ENCODE data around the gene CXCL8. TPM values are rescaled to one million over a fixed set of nuclear protein-coding genes. Genes with fewer than 3 reads are reported as not detected.

The CXCL8 gene
- polyA plus RNA-seq, 1 of the 3 experiments (the other 2 are of a cell fraction) = 6.0 TPM

GRCh38 chr4:73728091-73728741 is 12.2 kb upstream of the CXCL8 start:
- H4K20me1 ChIP-seq (ENCODE audit: insufficient read depth) = no peaks in the 10 kb centered on the region
- H3F3A ChIP-seq (replicated peaks; ENCODE audit: insufficient read depth) = peaks cover 13% of the 10 kb centered on the region
- WGBS (ENCODE audit: low lambda C conversion rate) = 83% methylated on average over 6 of the region's 6 CpGs
- no peaks in the 10 kb centered on the region for H3K79me2 ChIP-seq (ENCODE audit: insufficient read depth)
- no peaks in the 10 kb centered on the region for H3K9me2 ChIP-seq
- peaks cover 0 to 12% of the 10 kb centered on the region in 2 experiments; a peak in 2 of 4 replicates for H3K4me1 ChIP-seq (ENCODE audit: control insufficient read depth in 1 of 2, insufficient read depth in 2 of 2, low read depth in 1 of 2, low read length in 1 of 2)
- H3K27ac ChIP-seq (ENCODE audit: low read depth in 2 of 2, low read length in 1 of 2) = no peak overlapping the region; a peak in 1 of 4 replicates
- TF ChIP-seq NRF1 (IDR thresholded peaks at IDR 0.05; ENCODE audit: low read depth, low read length) (no peak), POLR2AphosphoS5 (IDR thresholded peaks at IDR 0.05; ENCODE audit: low read depth, low read length) (no peak), TEAD4 (IDR thresholded peaks at IDR 0.05; ENCODE audit: borderline replicate concordance, insufficient read depth) (no peak), MEF2A (IDR thresholded peaks at IDR 0.05; ENCODE audit: borderline replicate concordance, low read depth) (no peak), RXRA (IDR thresholded peaks at IDR 0.05; ENCODE audit: borderline replicate concordance, low read depth) (no peak), FOXM1 (IDR thresholded peaks at IDR 0.05; ENCODE audit: low read depth) (no peak), JUND (IDR thresholded peaks at IDR 0.05) (no peak), SIN3A (IDR thresholded peaks at IDR 0.05; ENCODE audit: borderline replicate concordance, low read depth, low read length) (no peak), MXI1 (IDR thresholded peaks at IDR 0.05; ENCODE audit: low read depth, low read length) (no peak), TCF12 (IDR thresholded peaks at IDR 0.05) (no peak), EZH2phosphoT487 (IDR thresholded peaks at IDR 0.05; ENCODE audit: borderline replicate concordance, low read depth) (no peak)
- H2AFZ ChIP-seq (ENCODE audit: low read depth) = no peak overlapping the region
- H3K4me2 ChIP-seq = no peak overlapping the region
- no peak for DNase-seq
- H3K36me3 ChIP-seq (replicated peaks in 1 of 2; ENCODE audit: control insufficient read depth in 1 of 2, insufficient read depth in 2 of 2, low read length in 1 of 2) = no peaks in the 10 kb centered on the region
- no peak overlapping the region for H3K4me3 ChIP-seq (ENCODE audit: low read depth in 2 of 2, low read length in 1 of 2)
- no peak overlapping the region for H3K9ac ChIP-seq
- H3K9me3 ChIP-seq = no peaks in the 10 kb centered on the region
- no peaks in the 10 kb centered on the region for H3K27me3 ChIP-seq (ENCODE audit: insufficient read depth)
- ChIA-PET POLR2A (interaction anchor here (0.7 kb wide), 1 partner anchor 44 kb away, joined by 6 read pairs; no protein-coding TSS in a partner anchor), CTCF (interaction anchor here (1.1 to 2.9 kb wide), 2 partner anchors 407 to 461 kb away, joined by 3 to 21 read pairs; no protein-coding TSS in a partner anchor)

GRCh38 chr4:73729534-73730165 is 10.7 kb upstream of the CXCL8 start:
- DNase-seq = peak; percentile 28
- H3K4me3 ChIP-seq (ENCODE audit: low read depth in 2 of 2, low read length in 1 of 2) = no peak overlapping the region
- no peaks in the 10 kb centered on the region for H3K36me3 ChIP-seq (replicated peaks in 1 of 2; ENCODE audit: control insufficient read depth in 1 of 2, insufficient read depth in 2 of 2, low read length in 1 of 2)
- peak overlapping the region in 1 of 2 experiments; percentile 46; a peak in 1 of 4 replicates for H3K27ac ChIP-seq (ENCODE audit: low read depth in 2 of 2, low read length in 1 of 2)
- ChIA-PET POLR2A (no interaction called here), CTCF (interaction anchor here (0.7 to 2.9 kb wide), 11 partner anchors 13 to 500 kb away, joined by 3 to 55 read pairs (median 4); no protein-coding TSS in a partner anchor)
- no peaks in the 10 kb centered on the region for H3K9me2 ChIP-seq
- H2AFZ ChIP-seq (ENCODE audit: low read depth) = peak overlapping the region; percentile 64
- H3K9me3 ChIP-seq = no peaks in the 10 kb centered on the region
- no peak overlapping the region for H3K4me2 ChIP-seq
- peaks cover 11% of the 10 kb centered on the region for H3F3A ChIP-seq (replicated peaks; ENCODE audit: insufficient read depth)
- WGBS (ENCODE audit: low lambda C conversion rate) = 19% methylated on average over 3 of the region's 3 CpGs
- H3K9ac ChIP-seq = no peak overlapping the region; the same call in 1 of the 2 replicates
- peaks cover 0 to 9% of the 10 kb centered on the region in 2 experiments; a peak in 1 of 4 replicates for H3K4me1 ChIP-seq (ENCODE audit: control insufficient read depth in 1 of 2, insufficient read depth in 2 of 2, low read depth in 1 of 2, low read length in 1 of 2)
- H3K79me2 ChIP-seq (ENCODE audit: insufficient read depth) = no peaks in the 10 kb centered on the region
- H4K20me1 ChIP-seq (ENCODE audit: insufficient read depth) = no peaks in the 10 kb centered on the region
- no peaks in the 10 kb centered on the region for H3K27me3 ChIP-seq (ENCODE audit: insufficient read depth)
- TF ChIP-seq ZBTB33 (IDR thresholded peaks at IDR 0.05; ENCODE audit: borderline replicate concordance, low read depth) (no peak), GATA2 (CRISPR knock-in tag; IDR thresholded peaks at IDR 0.05) (no peak), FOXJ3 (CRISPR knock-in tag; IDR thresholded peaks at IDR 0.05) (no peak), SMC3 (IDR thresholded peaks at IDR 0.05; ENCODE audit: low read depth, low read length) (peak; percentile 83), TEAD4 (IDR thresholded peaks at IDR 0.05; ENCODE audit: borderline replicate concordance, insufficient read depth) (no peak), RFX5 (IDR thresholded peaks at IDR 0.05; ENCODE audit: low read length) (no peak), FOSL2 (IDR thresholded peaks at IDR 0.05; ENCODE audit: borderline replicate concordance, low read depth) (no peak), POLR2AphosphoS5 (IDR thresholded peaks at IDR 0.05; ENCODE audit: low read depth, low read length) (no peak), CTCF (IDR thresholded peaks at IDR 0.05) (peak; percentile 89), RAD21 (IDR thresholded peaks at IDR 0.05; ENCODE audit: low read length) (peak; percentile 67), SIN3A (IDR thresholded peaks at IDR 0.05; ENCODE audit: borderline replicate concordance, low read depth, low read length) (no peak), YY1 (IDR thresholded peaks at IDR 0.05; ENCODE audit: low read depth) (no peak), GABPA (IDR thresholded peaks at IDR 0.05; ENCODE audit: low read depth) (no peak), NRF1 (IDR thresholded peaks at IDR 0.05; ENCODE audit: low read depth, low read length) (no peak), IRF3 (IDR thresholded peaks at IDR 0.05; ENCODE audit: low read depth, low read length) (no peak), EZH2phosphoT487 (IDR thresholded peaks at IDR 0.05; ENCODE audit: borderline replicate concordance, low read depth) (no peak)
